Panc1 (cell line): ENCODE results near the gene TMUB2. TPM values are rescaled to one million over a fixed set of nuclear protein-coding genes. Genes with fewer than 3 reads are reported as not detected.
A peak's percentile ranks its signal among the peaks of the same experiment; 100 is the strongest.

Source experiments
- ATAC-seq: fragments of 200-7000 bp; cut with Tn5 transposase; 2 replicates; pipeline ENCODE4 v1.9.1; 2020; ENCODE audit warnings: mild to moderate bottlenecking, moderate library complexity
- BruUV-seq: library from RNA; stranded (reverse); fragments of 400-500 nt; replicated peaks from 2 replicates; lab custom pipeline; 2021; lab: Mats Ljungman, UMichigan
- CTCF ChIA-PET: fragments of 300-600 bp; sonication (Branson Sonifier 250); formaldehyde crosslinking; loops from one replicate; lab custom pipeline; 2022; ENCODE audit warnings: antibody characterized with exemption; lab: Charles Lee
- POLR2A ChIA-PET: fragments of 300-600 bp; sonication (Branson Sonifier 250); formaldehyde crosslinking; loops from one replicate; lab custom pipeline; 2022; ENCODE audit warnings: antibody characterized with exemption; lab: Charles Lee
- DNase-seq: peaks from one replicate; pipeline ENCODE4 v3.0.0-alpha.2; 2010; ENCODE audit warnings: low read depth, low spot score
- H3K27ac ChIP-seq: 2 replicates; pipeline ENCODE4 v1.5.1; 2011; ENCODE audit warnings: mild to moderate bottlenecking, low read length, inconsistent platforms
- H3K27me3 ChIP-seq: fragments of 200-500 bp; sonication (Bioruptor generic); 2 replicates; pipeline ENCODE4 v1.6.0; 2014; ENCODE audit warnings: low read length, inconsistent platforms; ENCODE audit not compliant: control insufficient read depth, insufficient read depth
- H3K36me3 ChIP-seq: fragments of 200-500 bp; sonication (Bioruptor generic); 2 replicates; pipeline ENCODE4 v1.5.1; 2014; ENCODE audit warnings: inconsistent platforms, mild to moderate bottlenecking, low read length, moderate library complexity; ENCODE audit not compliant: control insufficient read depth, insufficient read depth
- H3K4me1 ChIP-seq: 2 replicates; pipeline ENCODE4 v1.5.1; 2011; ENCODE audit warnings: inconsistent platforms, mild to moderate bottlenecking, low read length, moderate library complexity; ENCODE audit not compliant: control insufficient read depth, insufficient read depth
- H3K4me3 ChIP-seq, 2 experiments: 2 replicates each; pipeline ENCODE4 v1.5.1; 2011 to 2012; ENCODE audit warnings: low read depth in 2 of 2, low read length in 2 of 2, mild to moderate bottlenecking in 2 of 2, inconsistent platforms in 1 of 2, moderate library complexity in 1 of 2
- H3K9me3 ChIP-seq: fragments of 200-500 bp; sonication (Bioruptor generic); 2 replicates; pipeline ENCODE4 v1.5.1; 2014; ENCODE audit warnings: low read depth, mild to moderate bottlenecking, inconsistent platforms, low read length, moderate library complexity; ENCODE audit not compliant: control insufficient read depth, insufficient read depth
- POLR2AphosphoS5 ChIP-seq: IDR thresholded peaks from 2 replicates; pipeline ENCODE4 v1.6.1; 2012; ENCODE audit warnings: mild to moderate bottlenecking, low read depth, low read length, moderate library complexity
- SIN3A ChIP-seq: IDR thresholded peaks from 2 replicates; pipeline ENCODE4 v1.6.1; 2012; ENCODE audit warnings: low read depth, mild to moderate bottlenecking, low read length, moderate library complexity, borderline replicate concordance; ENCODE audit not compliant: insufficient read depth
- TCF7L2 ChIP-seq: IDR thresholded peaks from 2 replicates; pipeline ENCODE4 v1.6.1; 2011; ENCODE audit warnings: mild to moderate bottlenecking, low read depth, low read length, inconsistent platforms
- in situ Hi-C: cut with HindIII; loops from 2 replicates; pipeline ENCODE4 v1.10.0; 2016; ENCODE audit warnings: low sequenced_read_pairs, low pct_unique_long_range_greater_than_20kb
- intact Hi-C: fragments of 100-400 bp; cut with micrococcal nuclease; formaldehyde crosslinking; loops from one replicate; pipeline ENCODE4 v1.10.0; 2022; ENCODE audit not compliant: unreplicated experiment
- total RNA-seq: library from RNA; stranded (reverse); gene quantifications from one replicate; pipeline ENCODE4 v1.2.1, GENCODE V29; 2021; ENCODE audit not compliant: unreplicated experiment
- TF ChIP-seq, protein P1 (sequence below), 2 experiments: IDR thresholded peaks; 2 replicates each; pipeline ENCODE4 v1.6.1; 2011 to 2012; ENCODE audit warnings: low read depth in 2 of 2, control low read depth in 1 of 2, low read length in 1 of 2, mild to moderate bottlenecking in 1 of 2, moderate library complexity in 1 of 2; ENCODE audit not compliant: insufficient read depth in 1 of 2
- TF ChIP-seq, protein P2 (sequence below): fragments of 450-650 bp; IDR thresholded peaks from 2 replicates; pipeline ENCODE4 v1.5.1; 2017; ENCODE audit warnings: mild to moderate bottlenecking

The TMUB2 gene
- total RNA-seq, 1 experiment from 2014 or later, result 30.7 TPM

DNA sequence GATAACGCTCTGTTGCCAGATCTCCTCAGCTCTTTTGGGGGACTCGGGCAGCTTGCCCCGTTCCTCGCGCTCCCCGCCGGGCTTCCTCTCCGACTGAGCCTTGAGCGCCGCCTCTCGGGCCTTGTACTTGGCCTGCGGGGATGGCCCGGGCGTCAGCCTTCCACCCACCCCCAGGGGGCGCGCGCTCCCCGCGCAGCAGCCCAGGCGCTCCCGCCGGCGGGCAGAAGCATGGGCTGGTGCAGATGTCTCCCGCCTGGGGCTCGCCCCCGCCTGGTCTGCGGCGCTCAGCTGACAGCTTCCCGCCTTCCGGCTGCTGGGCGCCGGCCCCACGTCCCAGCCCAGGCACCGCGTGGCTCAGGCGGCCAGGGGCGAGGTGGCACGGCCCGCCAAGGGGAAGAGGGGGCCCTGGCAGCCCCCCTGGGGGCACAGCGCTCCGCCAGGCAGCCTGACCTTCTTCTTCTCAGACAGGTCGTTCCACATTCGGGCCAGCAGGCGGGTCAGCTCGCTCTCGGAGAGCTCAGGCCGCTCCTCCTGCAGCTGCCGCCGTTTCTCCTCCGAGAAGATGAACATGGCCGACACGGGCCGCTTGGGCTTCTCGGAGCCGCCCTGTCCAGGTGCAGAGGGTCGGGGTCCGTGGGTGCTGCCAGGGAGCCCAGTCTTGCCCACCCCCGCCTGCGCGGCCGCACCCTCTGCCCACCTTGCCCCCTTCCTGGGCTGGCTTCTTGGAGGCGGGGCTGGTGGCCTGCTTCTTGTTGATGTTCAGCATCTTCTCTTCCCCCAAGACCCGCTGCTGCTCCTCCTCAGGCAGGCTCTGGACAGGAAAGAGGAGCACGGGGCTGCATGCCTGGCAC is 23.8 kb downstream of the TMUB2 start:
- Histone ChIP-seq H3K36me3 (0 out of 2 replicates have a peak, but pooled peaks cover 4% of the 10 kb centered on the region), H3K4me3 (no peak overlapping the region), H3K9me3 (no peaks in the 10 kb centered on the region), H3K27ac (no peak overlapping the region), H3K4me1 (peaks cover 11% of the 10 kb centered on the region), H3K27me3 (no peaks in the 10 kb centered on the region)
- POLR2A ChIA-PET, result interaction anchor here (0.7 kb wide), 1 partner anchor 122 kb away, joined by 3 read pairs; no protein-coding TSS in a partner anchor
- TF ChIP-seq SIN3A (0 out of 2 replicates have a peak, but pooled peaks have one; percentile 55), POLR2AphosphoS5 (no peak)
- TF ChIP-seq, protein P1, sequence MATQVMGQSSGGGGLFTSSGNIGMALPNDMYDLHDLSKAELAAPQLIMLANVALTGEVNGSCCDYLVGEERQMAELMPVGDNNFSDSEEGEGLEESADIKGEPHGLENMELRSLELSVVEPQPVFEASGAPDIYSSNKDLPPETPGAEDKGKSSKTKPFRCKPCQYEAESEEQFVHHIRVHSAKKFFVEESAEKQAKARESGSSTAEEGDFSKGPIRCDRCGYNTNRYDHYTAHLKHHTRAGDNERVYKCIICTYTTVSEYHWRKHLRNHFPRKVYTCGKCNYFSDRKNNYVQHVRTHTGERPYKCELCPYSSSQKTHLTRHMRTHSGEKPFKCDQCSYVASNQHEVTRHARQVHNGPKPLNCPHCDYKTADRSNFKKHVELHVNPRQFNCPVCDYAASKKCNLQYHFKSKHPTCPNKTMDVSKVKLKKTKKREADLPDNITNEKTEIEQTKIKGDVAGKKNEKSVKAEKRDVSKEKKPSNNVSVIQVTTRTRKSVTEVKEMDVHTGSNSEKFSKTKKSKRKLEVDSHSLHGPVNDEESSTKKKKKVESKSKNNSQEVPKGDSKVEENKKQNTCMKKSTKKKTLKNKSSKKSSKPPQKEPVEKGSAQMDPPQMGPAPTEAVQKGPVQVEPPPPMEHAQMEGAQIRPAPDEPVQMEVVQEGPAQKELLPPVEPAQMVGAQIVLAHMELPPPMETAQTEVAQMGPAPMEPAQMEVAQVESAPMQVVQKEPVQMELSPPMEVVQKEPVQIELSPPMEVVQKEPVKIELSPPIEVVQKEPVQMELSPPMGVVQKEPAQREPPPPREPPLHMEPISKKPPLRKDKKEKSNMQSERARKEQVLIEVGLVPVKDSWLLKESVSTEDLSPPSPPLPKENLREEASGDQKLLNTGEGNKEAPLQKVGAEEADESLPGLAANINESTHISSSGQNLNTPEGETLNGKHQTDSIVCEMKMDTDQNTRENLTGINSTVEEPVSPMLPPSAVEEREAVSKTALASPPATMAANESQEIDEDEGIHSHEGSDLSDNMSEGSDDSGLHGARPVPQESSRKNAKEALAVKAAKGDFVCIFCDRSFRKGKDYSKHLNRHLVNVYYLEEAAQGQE (IDR thresholded peaks at IDR 0.05; ENCODE audit: insufficient read depth in 1 of 2, low read depth in 2 of 2, low read length in 1 of 2), result no peak
- TF ChIP-seq, protein P2, sequence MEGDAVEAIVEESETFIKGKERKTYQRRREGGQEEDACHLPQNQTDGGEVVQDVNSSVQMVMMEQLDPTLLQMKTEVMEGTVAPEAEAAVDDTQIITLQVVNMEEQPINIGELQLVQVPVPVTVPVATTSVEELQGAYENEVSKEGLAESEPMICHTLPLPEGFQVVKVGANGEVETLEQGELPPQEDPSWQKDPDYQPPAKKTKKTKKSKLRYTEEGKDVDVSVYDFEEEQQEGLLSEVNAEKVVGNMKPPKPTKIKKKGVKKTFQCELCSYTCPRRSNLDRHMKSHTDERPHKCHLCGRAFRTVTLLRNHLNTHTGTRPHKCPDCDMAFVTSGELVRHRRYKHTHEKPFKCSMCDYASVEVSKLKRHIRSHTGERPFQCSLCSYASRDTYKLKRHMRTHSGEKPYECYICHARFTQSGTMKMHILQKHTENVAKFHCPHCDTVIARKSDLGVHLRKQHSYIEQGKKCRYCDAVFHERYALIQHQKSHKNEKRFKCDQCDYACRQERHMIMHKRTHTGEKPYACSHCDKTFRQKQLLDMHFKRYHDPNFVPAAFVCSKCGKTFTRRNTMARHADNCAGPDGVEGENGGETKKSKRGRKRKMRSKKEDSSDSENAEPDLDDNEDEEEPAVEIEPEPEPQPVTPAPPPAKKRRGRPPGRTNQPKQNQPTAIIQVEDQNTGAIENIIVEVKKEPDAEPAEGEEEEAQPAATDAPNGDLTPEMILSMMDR, result peak; percentile 97
- intact Hi-C loops, result no loop called here
- DNase-seq, result no peak
- CTCF ChIA-PET, result no interaction called here
- ATAC-seq, result peak; percentile 84
- in situ Hi-C loops, result no loop called here
- BruUV-seq, result no TSS peak

DNA sequence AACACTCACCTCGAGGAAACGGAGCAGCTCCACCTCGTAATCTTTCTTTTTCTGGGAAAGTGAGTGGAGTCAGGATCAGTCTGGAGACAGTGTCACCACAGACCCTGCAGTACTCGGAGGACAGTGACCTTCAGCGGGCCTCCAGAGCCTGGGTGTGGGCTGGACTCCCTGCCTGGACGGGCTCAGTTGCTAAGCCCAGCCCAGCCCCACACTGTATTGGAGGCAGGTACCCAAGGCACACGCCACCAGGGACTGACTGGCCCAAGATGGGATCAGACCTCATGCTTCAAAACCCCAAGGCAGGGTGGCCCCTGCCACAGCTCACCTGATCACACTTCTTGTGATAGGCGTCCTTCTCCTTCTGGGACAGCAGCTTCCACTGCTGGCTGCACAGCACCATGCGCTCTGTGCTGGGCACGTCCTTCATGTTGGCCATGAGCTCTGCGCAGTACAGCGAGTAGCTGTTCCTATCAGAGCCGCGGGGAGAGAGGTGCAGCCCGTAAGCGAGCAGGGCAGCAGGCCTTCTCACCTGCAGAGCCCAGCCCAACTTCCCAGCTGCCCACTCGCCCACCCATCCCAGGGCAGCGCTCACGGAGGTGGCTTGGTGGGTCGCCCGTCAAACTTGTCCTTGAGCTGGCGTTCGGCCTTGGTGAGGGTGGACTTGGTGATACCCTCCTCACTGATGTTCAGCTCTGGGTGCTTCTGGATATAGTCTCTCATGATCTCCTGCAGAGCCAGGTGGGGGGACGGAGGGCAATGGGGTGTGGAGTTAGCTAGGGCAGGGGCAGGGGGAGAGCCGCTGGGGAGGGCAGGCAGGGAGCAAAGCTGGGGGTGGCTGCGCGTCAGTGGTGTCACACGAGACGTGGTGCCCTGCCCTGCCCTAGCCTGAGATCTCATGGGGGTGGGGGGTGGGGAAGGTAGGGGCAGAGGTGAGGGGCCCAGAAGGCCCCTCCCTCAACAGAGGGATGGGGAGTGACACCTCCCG is 24.8 kb downstream of the TMUB2 start:
- Histone ChIP-seq H3K4me3 (no peak overlapping the region), H3K27me3 (no peaks in the 10 kb centered on the region), H3K4me1 (peaks cover 5% of the 10 kb centered on the region), H3K9me3 (no peaks in the 10 kb centered on the region), H3K36me3 (peaks cover 10% of the 10 kb centered on the region; the same call in 1 of the 2 replicates), H3K27ac (no peak overlapping the region)
- BruUV-seq, result no TSS peak
- intact Hi-C loops (no loop called here), in situ Hi-C loops (no loop called here)
- DNase-seq (no peak), ATAC-seq (peak; percentile 17; the same call in 1 of the 2 replicates)
- CTCF ChIA-PET, result interaction anchor here (0.7 kb wide), 1 partner anchor 10 kb away, joined by 4 read pairs; no protein-coding TSS in a partner anchor
- TF ChIP-seq, protein P2, result no peak
- TF ChIP-seq POLR2AphosphoS5 (no peak), TCF7L2 (no peak), SIN3A (no peak)
- POLR2A ChIA-PET, result no interaction called here
